SH-SY5Y (cell line): ENCODE measurements around the gene TRIM62.

Source experiments
- GATA2 ChIP-seq: IDR thresholded peaks from 2 replicates; pipeline ENCODE4 v1.6.1; 2011; ENCODE audit warnings: mild to moderate bottlenecking, low read depth, low read length
- GATA3 ChIP-seq: IDR thresholded peaks from 2 replicates; pipeline ENCODE4 v1.6.1; 2011; ENCODE audit warnings: low read depth, mild to moderate bottlenecking, low read length, moderate library complexity

TRIM62 gene

GRCh38 chr1:33159577-33159976, 22.3 kb downstream of the TRIM62 start:
- TF ChIP-seq GATA2 = no peak
- no peak for TF ChIP-seq GATA3

GRCh38 chr1:33158366-33158765, 23.5 kb downstream of the TRIM62 start:
- TF ChIP-seq GATA3 (no peak), GATA2 (no peak)

- no peak for TF ChIP-seq GATA3
- no peak for TF ChIP-seq GATA2
These were observed 24.7 kb downstream of the TRIM62 start for GRCh38 chr1:33157131-33157530.

GRCh38 chr1:33155877-33156538, 25.8 kb downstream of the TRIM62 start:
- TF ChIP-seq GATA2 = no peak
- TF ChIP-seq GATA3 = no peak

- TF ChIP-seq GATA3 = no peak
- no peak for TF ChIP-seq GATA2
These were observed 28.2 kb downstream of the TRIM62 start for GRCh38 chr1:33153650-33154049.

- no peak for TF ChIP-seq GATA2
- TF ChIP-seq GATA3 = no peak
These were observed 29.0 kb downstream of the TRIM62 start for GRCh38 chr1:33152685-33153432.

- no peak for TF ChIP-seq GATA3
- TF ChIP-seq GATA2 = no peak
These were observed 30.7 kb downstream of the TRIM62 start for GRCh38 chr1:33151116-33151515.

GRCh38 chr1:33150522-33150921, 31.3 kb downstream of the TRIM62 start:
- TF ChIP-seq GATA3 (no peak), GATA2 (no peak)

GRCh38 chr1:33149453-33150190, 32.2 kb downstream of the TRIM62 start:
- TF ChIP-seq GATA3 (no peak), GATA2 (no peak)

- no peak for TF ChIP-seq GATA3
These were observed 33.2 kb downstream of the TRIM62 start for GRCh38 chr1:33148615-33149014.

- TF ChIP-seq GATA2 (no peak), GATA3 (no peak)
These were observed 33.9 kb downstream of the TRIM62 start for GRCh38 chr1:33147997-33148314.

- TF ChIP-seq GATA3 (no peak), GATA2 (no peak)
These were observed 34.4 kb downstream of the TRIM62 start for GRCh38 chr1:33147275-33147996.

GRCh38 chr1:33146003-33146402, 35.8 kb downstream of the TRIM62 start:
- no peak for TF ChIP-seq GATA2
- no peak for TF ChIP-seq GATA3

GRCh38 chr1:33143698-33144097, 38.1 kb downstream of the TRIM62 start:
- TF ChIP-seq GATA3 (no peak), GATA2 (no peak)
